Measurements from ENCODE around the gene SLC22A14. TPM values are rescaled to one million over a fixed set of nuclear protein-coding genes. Genes with fewer than 3 reads are reported as not detected.

SLC22A14 gene
- total RNA-seq, 1 experiment from 2014 or later = 0.22 TPM

- Histone ChIP-seq H3K36me3 (ENCODE audit: control insufficient read depth in 1 of 2, insufficient read depth in 2 of 2, low read length in 2 of 2) (no peaks in the 10 kb centered on the region), H3K9me2 (ENCODE audit: insufficient read depth) (no peaks in the 10 kb centered on the region), H3K4me1 (ENCODE audit: control insufficient read depth in 1 of 2, insufficient read depth in 2 of 2, low read length in 2 of 2) (no peaks in the 10 kb centered on the region), H3K9me3 (ENCODE audit: control insufficient read depth in 1 of 2, insufficient read depth in 1 of 2, low read depth in 1 of 2, low read length in 2 of 2) (no peaks in the 10 kb centered on the region), H3K4me3 (replicated peaks in 1 of 2; ENCODE audit: low read depth in 1 of 2, low read length in 2 of 2) (no peak overlapping the region), H3K79me2 (ENCODE audit: insufficient read depth, low read length) (no peaks in the 10 kb centered on the region), H2AFZ (ENCODE audit: low read depth, low read length, poor library complexity, severe bottlenecking) (no peak overlapping the region), H3K9ac (ENCODE audit: low read length) (no peak overlapping the region), H4K20me1 (ENCODE audit: insufficient read depth) (no peaks in the 10 kb centered on the region), H3K4me2 (ENCODE audit: low read length) (no peak overlapping the region), H3K27ac (ENCODE audit: low read depth, low read length) (no peak overlapping the region), H3K27me3 (ENCODE audit: insufficient read depth, low read length) (no peaks in the 10 kb centered on the region)
- CTCF ChIA-PET = no interaction called here
- BruUV-seq (replicated peaks) = no TSS peak
- POLR2A ChIA-PET = no interaction called here
- TF ChIP-seq CBX3 (IDR thresholded peaks at IDR 0.05; ENCODE audit: low read depth) = no peak
- RAD21 ChIA-PET (ENCODE audit: low non-redundant PET in 1 of 2, low total read pairs in 2 of 2, uncharacterized antibody in 2 of 2, unreplicated experiment in 2 of 2) = no interaction called here
- DNase-seq (ENCODE audit: low read depth, low spot score) (no peak), ATAC-seq (no peak)
- intact Hi-C loops (cut with micrococcal nuclease) = no loop called here
Observed at GRCh38 chr3:38316356-38317191, 34.5 kb downstream of the SLC22A14 start.

- Histone ChIP-seq H3K36me3 (ENCODE audit: control insufficient read depth in 1 of 2, insufficient read depth in 2 of 2, low read length in 2 of 2) (no peaks in the 10 kb centered on the region), H3K9ac (ENCODE audit: low read length) (no peak overlapping the region), H3K79me2 (ENCODE audit: insufficient read depth, low read length) (no peaks in the 10 kb centered on the region), H3K4me3 (replicated peaks in 1 of 2; ENCODE audit: low read depth in 1 of 2, low read length in 2 of 2) (no peak overlapping the region), H4K20me1 (ENCODE audit: insufficient read depth) (no peaks in the 10 kb centered on the region), H3K4me2 (ENCODE audit: low read length) (no peak overlapping the region), H2AFZ (ENCODE audit: low read depth, low read length, poor library complexity, severe bottlenecking) (no peak overlapping the region), H3K4me1 (ENCODE audit: control insufficient read depth in 1 of 2, insufficient read depth in 2 of 2, low read length in 2 of 2) (no peaks in the 10 kb centered on the region), H3K27me3 (ENCODE audit: insufficient read depth, low read length) (no peaks in the 10 kb centered on the region), H3K9me2 (ENCODE audit: insufficient read depth) (no peaks in the 10 kb centered on the region), H3K9me3 (ENCODE audit: control insufficient read depth in 1 of 2, insufficient read depth in 1 of 2, low read depth in 1 of 2, low read length in 2 of 2) (no peaks in the 10 kb centered on the region), H3K27ac (ENCODE audit: low read depth, low read length) (no peak overlapping the region)
- CTCF ChIA-PET = no interaction called here
- no peak for ATAC-seq
- DNase-seq (ENCODE audit: low read depth, low spot score) = no peak
- TF ChIP-seq CBX3 (IDR thresholded peaks at IDR 0.05; ENCODE audit: low read depth) (no peak), ZFX (IDR thresholded peaks at IDR 0.05) (no peak), ZBTB33 (IDR thresholded peaks at IDR 0.05; ENCODE audit: extremely low read depth, insufficient replicate concordance, low read length) (no peak), SP1 (IDR thresholded peaks at IDR 0.05; ENCODE audit: low read depth) (no peak), ZNF274 (IDR thresholded peaks at IDR 0.05; ENCODE audit: low read depth, low read length) (no peak), JUND (IDR thresholded peaks at IDR 0.05) (no peak), SRF (IDR thresholded peaks at IDR 0.05; ENCODE audit: low read depth) (no peak), POLR2A (IDR thresholded peaks at IDR 0.05; ENCODE audit: borderline replicate concordance, extremely low read depth, insufficient read depth, insufficient read length) (no peak), YY1 (IDR thresholded peaks at IDR 0.05; ENCODE audit: extremely low read depth, insufficient replicate concordance, low read depth, low read length) (no peak), EGR1 (IDR thresholded peaks at IDR 0.05; ENCODE audit: low read depth) (no peak), EZH2 (IDR thresholded peaks at IDR 0.05) (no peak), RAD21 (IDR thresholded peaks at IDR 0.05; ENCODE audit: low read depth) (no peak), REST (IDR thresholded peaks at IDR 0.05; ENCODE audit: low read depth) (no peak), ELF1 (IDR thresholded peaks at IDR 0.05; ENCODE audit: borderline replicate concordance, low read depth) (no peak), FOSL1 (IDR thresholded peaks at IDR 0.05; ENCODE audit: low read depth) (no peak)
- intact Hi-C loops (cut with micrococcal nuclease) = no loop called here
- RAD21 ChIA-PET (ENCODE audit: low non-redundant PET in 1 of 2, low total read pairs in 2 of 2, uncharacterized antibody in 2 of 2, unreplicated experiment in 2 of 2) = no interaction called here
- POLR2A ChIA-PET = no interaction called here
- BruUV-seq (replicated peaks) = no TSS peak
Observed at GRCh38 chr3:38317192-38317759, 35.2 kb downstream of the SLC22A14 start.
